Stimulated activated memory B cell treated with anti-CD40 and anti-IgM and Interleukin-4, amounts not matched to agents 10 μg/mL and 1 μg/mL and 100 μg/mL, for 72 hours (primary cell): ENCODE data around the gene LZIC.

ENCODE experiments used
- ATAC-seq: fragments of 150-1000 bp; cut with Tn5 transposase; 2 replicates; pipeline ENCODE4 v1.10.0; 2021
- H3K27ac Mint-ChIP-seq: one replicate; pipeline ENCODE4 v1.8.0; 2022; ENCODE audit warnings: mild to moderate bottlenecking, mixed read lengths
- H3K27me3 Mint-ChIP-seq: one replicate; pipeline ENCODE4 v1.8.0; 2022; ENCODE audit warnings: mixed read lengths
- H3K36me3 Mint-ChIP-seq: one replicate; pipeline ENCODE4 v1.8.0; 2022; ENCODE audit warnings: mixed read lengths
- H3K4me1 Mint-ChIP-seq: one replicate; pipeline ENCODE4 v1.8.0; 2022; ENCODE audit warnings: mixed read lengths
- H3K4me3 Mint-ChIP-seq: one replicate; pipeline ENCODE4 v1.8.0; 2022; ENCODE audit warnings: mild to moderate bottlenecking, moderate library complexity, mixed read lengths
- H3K9me3 Mint-ChIP-seq: one replicate; pipeline ENCODE4 v1.8.0; 2022; ENCODE audit warnings: mixed read lengths

Gene LZIC

GRCh38 chr1:9942939-9943788 is at the start of gene LZIC, which contains the start of gene NMNAT1:
LZIC (minus strand) TSS chr1:9943391; CDS start chr1:9936619, 6,772 bp downstream.
NMNAT1 (plus strand) TSS chr1:9943475; CDS start chr1:9972074, 28,599 bp downstream.
- peak; percentile 99 for ATAC-seq
- Mint-ChIP-seq H3K27ac (peak within 1 kb of the TSS; percentile 94), H3K36me3 (peaks cover 19% of the 10 kb centered on the region), H3K4me3 (peak within 1 kb of the TSS; percentile 88), H3K9me3 (no peaks in the 10 kb centered on the region), H3K27me3 (no peaks in the 10 kb centered on the region), H3K4me1 (peaks cover 21% of the 10 kb centered on the region)

GRCh38 chr1:9992910-9993309 is 49.7 kb upstream of the LZIC start:
- Mint-ChIP-seq H3K4me3 (no peak overlapping the region), H3K9me3 (no peaks in the 10 kb centered on the region), H3K27me3 (peaks cover 15% of the 10 kb centered on the region), H3K27ac (no peak overlapping the region), H3K4me1 (no peaks in the 10 kb centered on the region), H3K36me3 (no peaks in the 10 kb centered on the region)
- ATAC-seq: no peak

- Mint-ChIP-seq H3K27me3 (no peaks in the 10 kb centered on the region), H3K9me3 (no peaks in the 10 kb centered on the region), H3K4me3 (no peak overlapping the region), H3K4me1 (no peaks in the 10 kb centered on the region), H3K27ac (no peak overlapping the region), H3K36me3 (no peaks in the 10 kb centered on the region)
- ATAC-seq: no peak
These were observed 47.8 kb upstream of the LZIC start for GRCh38 chr1:9990944-9991343.

- H3K27ac Mint-ChIP-seq: no peak overlapping the region
- no peak for ATAC-seq
- no peaks in the 10 kb centered on the region for H3K9me3 Mint-ChIP-seq
- peaks cover 4% of the 10 kb centered on the region for H3K36me3 Mint-ChIP-seq
- H3K27me3 Mint-ChIP-seq: no peaks in the 10 kb centered on the region
- no peaks in the 10 kb centered on the region for H3K4me1 Mint-ChIP-seq
- no peak overlapping the region for H3K4me3 Mint-ChIP-seq
These were observed 46.6 kb upstream of the LZIC start for GRCh38 chr1:9989773-9990172.

GRCh38 chr1:9985001-9985400 is 41.8 kb upstream of the LZIC start:
- Mint-ChIP-seq H3K9me3 (no peaks in the 10 kb centered on the region), H3K27ac (no peak overlapping the region), H3K4me1 (no peaks in the 10 kb centered on the region), H3K27me3 (no peaks in the 10 kb centered on the region), H3K36me3 (peaks cover 21% of the 10 kb centered on the region), H3K4me3 (no peak overlapping the region)
- ATAC-seq: no peak

- Mint-ChIP-seq H3K9me3 (no peaks in the 10 kb centered on the region), H3K27me3 (no peaks in the 10 kb centered on the region), H3K4me1 (no peaks in the 10 kb centered on the region), H3K36me3 (peaks cover 21% of the 10 kb centered on the region), H3K4me3 (no peak overlapping the region), H3K27ac (no peak overlapping the region)
- ATAC-seq: no peak
These were observed 41.1 kb upstream of the LZIC start for GRCh38 chr1:9984253-9984652.

- peak overlapping the region; percentile 32 for H3K4me3 Mint-ChIP-seq
- H3K36me3 Mint-ChIP-seq: no peaks in the 10 kb centered on the region
- H3K27me3 Mint-ChIP-seq: no peaks in the 10 kb centered on the region
- peak overlapping the region; percentile 79 for H3K27ac Mint-ChIP-seq
- H3K9me3 Mint-ChIP-seq: no peaks in the 10 kb centered on the region
- peaks cover 18% of the 10 kb centered on the region for H3K4me1 Mint-ChIP-seq
- ATAC-seq: peak; percentile 96
These were observed 17.7 kb upstream of the LZIC start for GRCh38 chr1:9960706-9961562.

- ATAC-seq: no peak
- Mint-ChIP-seq H3K27ac (peak overlapping the region; percentile 79), H3K4me3 (no peak overlapping the region), H3K27me3 (no peaks in the 10 kb centered on the region), H3K4me1 (peaks cover 18% of the 10 kb centered on the region), H3K36me3 (no peaks in the 10 kb centered on the region), H3K9me3 (no peaks in the 10 kb centered on the region)
These were observed 16.8 kb upstream of the LZIC start for GRCh38 chr1:9960011-9960410.

GRCh38 chr1:9957726-9958125 is 14.5 kb upstream of the LZIC start:
- Mint-ChIP-seq H3K4me1 (peaks cover 18% of the 10 kb centered on the region), H3K27me3 (no peaks in the 10 kb centered on the region), H3K36me3 (no peaks in the 10 kb centered on the region), H3K9me3 (no peaks in the 10 kb centered on the region), H3K4me3 (no peak overlapping the region), H3K27ac (no peak overlapping the region)
- ATAC-seq: no peak

- peaks cover 13% of the 10 kb centered on the region for H3K36me3 Mint-ChIP-seq
- H3K4me3 Mint-ChIP-seq: no peak overlapping the region
- H3K27ac Mint-ChIP-seq: no peak overlapping the region
- ATAC-seq: no peak
- no peaks in the 10 kb centered on the region for H3K27me3 Mint-ChIP-seq
- peaks cover 32% of the 10 kb centered on the region for H3K4me1 Mint-ChIP-seq
- H3K9me3 Mint-ChIP-seq: no peaks in the 10 kb centered on the region
These were observed 3.1 kb upstream of the LZIC start for GRCh38 chr1:9946315-9946714.

GRCh38 chr1:9942399-9942938 is 722 bp downstream of the LZIC start:
- Mint-ChIP-seq H3K4me3 (peak overlapping the region; percentile 88), H3K4me1 (peaks cover 21% of the 10 kb centered on the region), H3K27ac (peak overlapping the region; percentile 94), H3K27me3 (no peaks in the 10 kb centered on the region), H3K36me3 (peaks cover 12% of the 10 kb centered on the region), H3K9me3 (no peaks in the 10 kb centered on the region)
- ATAC-seq: peak; percentile 70

- H3K27me3 Mint-ChIP-seq: no peaks in the 10 kb centered on the region
- H3K4me1 Mint-ChIP-seq: peaks cover 5% of the 10 kb centered on the region
- H3K36me3 Mint-ChIP-seq: peaks cover 33% of the 10 kb centered on the region
- H3K27ac Mint-ChIP-seq: no peak overlapping the region
- H3K9me3 Mint-ChIP-seq: no peaks in the 10 kb centered on the region
- no peak overlapping the region for H3K4me3 Mint-ChIP-seq
- ATAC-seq: no peak
These were observed 13.5 kb downstream of the LZIC start for GRCh38 chr1:9929431-9930385.

GRCh38 chr1:9927259-9927658 is 15.9 kb downstream of the LZIC start:
- H3K9me3 Mint-ChIP-seq: no peaks in the 10 kb centered on the region
- no peak overlapping the region for H3K4me3 Mint-ChIP-seq
- ATAC-seq: no peak
- peak overlapping the region; percentile 46 for H3K27ac Mint-ChIP-seq
- H3K36me3 Mint-ChIP-seq: peaks cover 24% of the 10 kb centered on the region
- peaks cover 5% of the 10 kb centered on the region for H3K4me1 Mint-ChIP-seq
- H3K27me3 Mint-ChIP-seq: no peaks in the 10 kb centered on the region

GRCh38 chr1:9922342-9922741 is 20.8 kb downstream of the LZIC start:
- H3K27ac Mint-ChIP-seq: no peak overlapping the region
- H3K4me3 Mint-ChIP-seq: no peak overlapping the region
- peaks cover 5% of the 10 kb centered on the region for H3K36me3 Mint-ChIP-seq
- ATAC-seq: no peak
- H3K27me3 Mint-ChIP-seq: no peaks in the 10 kb centered on the region
- no peaks in the 10 kb centered on the region for H3K4me1 Mint-ChIP-seq
- no peaks in the 10 kb centered on the region for H3K9me3 Mint-ChIP-seq
